ENCODE measurements around the gene SPAG17. TPM values are rescaled to one million over a fixed set of nuclear protein-coding genes. Genes with fewer than 3 reads are reported as not detected.

SPAG17 gene
- total RNA-seq, 1 experiment from 2014 or later = 0.52 TPM

DNA sequence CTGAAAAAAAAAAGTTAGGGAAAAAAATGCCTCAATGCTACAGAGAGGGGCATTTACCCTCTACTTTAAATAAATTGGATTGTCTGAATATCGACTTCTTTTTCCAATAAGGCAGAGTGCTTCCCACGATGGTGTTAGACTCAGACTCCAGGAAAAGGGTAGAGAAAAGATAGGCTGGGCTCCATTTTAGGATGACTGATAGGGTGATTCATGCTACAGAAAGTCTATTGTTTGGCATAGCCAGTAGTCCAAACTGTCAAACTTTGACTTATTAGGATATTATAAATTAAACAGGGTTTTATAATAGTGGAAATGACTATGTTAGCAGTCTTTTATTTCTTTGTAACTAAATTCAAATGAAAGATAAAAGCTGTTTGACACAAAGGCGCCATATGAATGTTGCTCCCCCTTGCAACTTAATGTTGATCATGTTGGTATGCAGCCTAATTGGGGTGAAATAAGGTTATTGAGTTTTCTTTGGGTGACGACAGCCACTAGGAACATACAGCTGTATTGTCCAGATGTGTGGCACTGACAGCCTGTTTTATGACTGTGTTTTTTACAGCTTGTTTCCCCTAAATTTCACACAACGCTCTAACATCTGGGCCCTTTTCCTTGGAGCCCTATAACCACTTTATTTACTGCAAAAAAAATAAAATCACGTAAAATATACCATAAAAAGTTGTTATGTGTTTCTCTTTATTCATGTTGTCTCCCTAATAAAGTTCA lies 69.3 kb downstream of the SPAG17 start:
- H3K36me3 Mint-ChIP-seq = no peaks in the 10 kb centered on the region
- no peak for ATAC-seq
- no peak overlapping the region for H3K4me3 Mint-ChIP-seq
- H3K27ac Mint-ChIP-seq = no peak overlapping the region
- H3K4me1 Mint-ChIP-seq = peaks cover 15% of the 10 kb centered on the region
- DNase-seq (ENCODE audit: low spot score) = no peak
- CTCF ChIA-PET = no interaction called here
- TF ChIP-seq NFATC4 (CRISPR knock-in tag; IDR thresholded peaks at IDR 0.05) (no peak), NFE2L1 (CRISPR knock-in tag; IDR thresholded peaks at IDR 0.05) (no peak), KAT7 (CRISPR knock-in tag; IDR thresholded peaks at IDR 0.05; ENCODE audit: borderline replicate concordance) (no peak), NFYB (CRISPR knock-in tag; conservative IDR thresholded peaks at IDR 0.05; ENCODE audit: low read depth) (no peak), ZBTB21 (CRISPR knock-in tag; IDR thresholded peaks at IDR 0.05; ENCODE audit: borderline replicate concordance) (no peak), ZNF232 (CRISPR knock-in tag; IDR thresholded peaks at IDR 0.05) (no peak), MYBL2 (CRISPR knock-in tag; IDR thresholded peaks at IDR 0.05) (no peak), NR3C1 (CRISPR knock-in tag; conservative IDR thresholded peaks at IDR 0.05; ENCODE audit: low read depth) (no peak), TEAD1 (CRISPR knock-in tag; IDR thresholded peaks at IDR 0.05) (no peak), GRHL2 (CRISPR knock-in tag; IDR thresholded peaks at IDR 0.05; ENCODE audit: insufficient replicate concordance, severe bottlenecking) (no peak), ZNF396 (CRISPR knock-in tag; IDR thresholded peaks at IDR 0.05; ENCODE audit: borderline replicate concordance) (no peak), ETV6 (CRISPR knock-in tag; IDR thresholded peaks at IDR 0.05) (no peak), ESRRA (CRISPR knock-in tag; IDR thresholded peaks at IDR 0.05; ENCODE audit: borderline replicate concordance) (no peak)
- TF ChIP-seq, protein P1, sequence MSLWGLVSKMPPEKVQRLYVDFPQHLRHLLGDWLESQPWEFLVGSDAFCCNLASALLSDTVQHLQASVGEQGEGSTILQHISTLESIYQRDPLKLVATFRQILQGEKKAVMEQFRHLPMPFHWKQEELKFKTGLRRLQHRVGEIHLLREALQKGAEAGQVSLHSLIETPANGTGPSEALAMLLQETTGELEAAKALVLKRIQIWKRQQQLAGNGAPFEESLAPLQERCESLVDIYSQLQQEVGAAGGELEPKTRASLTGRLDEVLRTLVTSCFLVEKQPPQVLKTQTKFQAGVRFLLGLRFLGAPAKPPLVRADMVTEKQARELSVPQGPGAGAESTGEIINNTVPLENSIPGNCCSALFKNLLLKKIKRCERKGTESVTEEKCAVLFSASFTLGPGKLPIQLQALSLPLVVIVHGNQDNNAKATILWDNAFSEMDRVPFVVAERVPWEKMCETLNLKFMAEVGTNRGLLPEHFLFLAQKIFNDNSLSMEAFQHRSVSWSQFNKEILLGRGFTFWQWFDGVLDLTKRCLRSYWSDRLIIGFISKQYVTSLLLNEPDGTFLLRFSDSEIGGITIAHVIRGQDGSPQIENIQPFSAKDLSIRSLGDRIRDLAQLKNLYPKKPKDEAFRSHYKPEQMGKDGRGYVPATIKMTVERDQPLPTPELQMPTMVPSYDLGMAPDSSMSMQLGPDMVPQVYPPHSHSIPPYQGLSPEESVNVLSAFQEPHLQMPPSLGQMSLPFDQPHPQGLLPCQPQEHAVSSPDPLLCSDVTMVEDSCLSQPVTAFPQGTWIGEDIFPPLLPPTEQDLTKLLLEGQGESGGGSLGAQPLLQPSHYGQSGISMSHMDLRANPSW (CRISPR knock-in tag; conservative IDR thresholded peaks at IDR 0.05; ENCODE audit: low read depth) = no peak
- TF ChIP-seq, protein P2, sequence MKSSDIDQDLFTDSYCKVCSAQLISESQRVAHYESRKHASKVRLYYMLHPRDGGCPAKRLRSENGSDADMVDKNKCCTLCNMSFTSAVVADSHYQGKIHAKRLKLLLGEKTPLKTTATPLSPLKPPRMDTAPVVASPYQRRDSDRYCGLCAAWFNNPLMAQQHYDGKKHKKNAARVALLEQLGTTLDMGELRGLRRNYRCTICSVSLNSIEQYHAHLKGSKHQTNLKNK (CRISPR knock-in tag; IDR thresholded peaks at IDR 0.05) = no peak
- TF ChIP-seq, protein P3, sequence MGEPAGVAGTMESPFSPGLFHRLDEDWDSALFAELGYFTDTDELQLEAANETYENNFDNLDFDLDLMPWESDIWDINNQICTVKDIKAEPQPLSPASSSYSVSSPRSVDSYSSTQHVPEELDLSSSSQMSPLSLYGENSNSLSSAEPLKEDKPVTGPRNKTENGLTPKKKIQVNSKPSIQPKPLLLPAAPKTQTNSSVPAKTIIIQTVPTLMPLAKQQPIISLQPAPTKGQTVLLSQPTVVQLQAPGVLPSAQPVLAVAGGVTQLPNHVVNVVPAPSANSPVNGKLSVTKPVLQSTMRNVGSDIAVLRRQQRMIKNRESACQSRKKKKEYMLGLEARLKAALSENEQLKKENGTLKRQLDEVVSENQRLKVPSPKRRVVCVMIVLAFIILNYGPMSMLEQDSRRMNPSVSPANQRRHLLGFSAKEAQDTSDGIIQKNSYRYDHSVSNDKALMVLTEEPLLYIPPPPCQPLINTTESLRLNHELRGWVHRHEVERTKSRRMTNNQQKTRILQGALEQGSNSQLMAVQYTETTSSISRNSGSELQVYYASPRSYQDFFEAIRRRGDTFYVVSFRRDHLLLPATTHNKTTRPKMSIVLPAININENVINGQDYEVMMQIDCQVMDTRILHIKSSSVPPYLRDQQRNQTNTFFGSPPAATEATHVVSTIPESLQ (CRISPR knock-in tag; IDR thresholded peaks at IDR 0.05) = no peak
- TF ChIP-seq, protein P4, sequence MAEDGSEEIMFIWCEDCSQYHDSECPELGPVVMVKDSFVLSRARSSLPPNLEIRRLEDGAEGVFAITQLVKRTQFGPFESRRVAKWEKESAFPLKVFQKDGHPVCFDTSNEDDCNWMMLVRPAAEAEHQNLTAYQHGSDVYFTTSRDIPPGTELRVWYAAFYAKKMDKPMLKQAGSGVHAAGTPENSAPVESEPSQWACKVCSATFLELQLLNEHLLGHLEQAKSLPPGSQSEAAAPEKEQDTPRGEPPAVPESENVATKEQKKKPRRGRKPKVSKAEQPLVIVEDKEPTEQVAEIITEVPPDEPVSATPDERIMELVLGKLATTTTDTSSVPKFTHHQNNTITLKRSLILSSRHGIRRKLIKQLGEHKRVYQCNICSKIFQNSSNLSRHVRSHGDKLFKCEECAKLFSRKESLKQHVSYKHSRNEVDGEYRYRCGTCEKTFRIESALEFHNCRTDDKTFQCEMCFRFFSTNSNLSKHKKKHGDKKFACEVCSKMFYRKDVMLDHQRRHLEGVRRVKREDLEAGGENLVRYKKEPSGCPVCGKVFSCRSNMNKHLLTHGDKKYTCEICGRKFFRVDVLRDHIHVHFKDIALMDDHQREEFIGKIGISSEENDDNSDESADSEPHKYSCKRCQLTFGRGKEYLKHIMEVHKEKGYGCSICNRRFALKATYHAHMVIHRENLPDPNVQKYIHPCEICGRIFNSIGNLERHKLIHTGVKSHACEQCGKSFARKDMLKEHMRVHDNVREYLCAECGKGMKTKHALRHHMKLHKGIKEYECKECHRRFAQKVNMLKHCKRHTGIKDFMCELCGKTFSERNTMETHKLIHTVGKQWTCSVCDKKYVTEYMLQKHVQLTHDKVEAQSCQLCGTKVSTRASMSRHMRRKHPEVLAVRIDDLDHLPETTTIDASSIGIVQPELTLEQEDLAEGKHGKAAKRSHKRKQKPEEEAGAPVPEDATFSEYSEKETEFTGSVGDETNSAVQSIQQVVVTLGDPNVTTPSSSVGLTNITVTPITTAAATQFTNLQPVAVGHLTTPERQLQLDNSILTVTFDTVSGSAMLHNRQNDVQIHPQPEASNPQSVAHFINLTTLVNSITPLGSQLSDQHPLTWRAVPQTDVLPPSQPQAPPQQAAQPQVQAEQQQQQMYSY (CRISPR knock-in tag; IDR thresholded peaks at IDR 0.05) = no peak
- TF ChIP-seq, protein P5, sequence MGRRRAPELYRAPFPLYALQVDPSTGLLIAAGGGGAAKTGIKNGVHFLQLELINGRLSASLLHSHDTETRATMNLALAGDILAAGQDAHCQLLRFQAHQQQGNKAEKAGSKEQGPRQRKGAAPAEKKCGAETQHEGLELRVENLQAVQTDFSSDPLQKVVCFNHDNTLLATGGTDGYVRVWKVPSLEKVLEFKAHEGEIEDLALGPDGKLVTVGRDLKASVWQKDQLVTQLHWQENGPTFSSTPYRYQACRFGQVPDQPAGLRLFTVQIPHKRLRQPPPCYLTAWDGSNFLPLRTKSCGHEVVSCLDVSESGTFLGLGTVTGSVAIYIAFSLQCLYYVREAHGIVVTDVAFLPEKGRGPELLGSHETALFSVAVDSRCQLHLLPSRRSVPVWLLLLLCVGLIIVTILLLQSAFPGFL (CRISPR knock-in tag; IDR thresholded peaks at IDR 0.05; ENCODE audit: borderline replicate concordance) = no peak
- TF ChIP-seq, protein P6, sequence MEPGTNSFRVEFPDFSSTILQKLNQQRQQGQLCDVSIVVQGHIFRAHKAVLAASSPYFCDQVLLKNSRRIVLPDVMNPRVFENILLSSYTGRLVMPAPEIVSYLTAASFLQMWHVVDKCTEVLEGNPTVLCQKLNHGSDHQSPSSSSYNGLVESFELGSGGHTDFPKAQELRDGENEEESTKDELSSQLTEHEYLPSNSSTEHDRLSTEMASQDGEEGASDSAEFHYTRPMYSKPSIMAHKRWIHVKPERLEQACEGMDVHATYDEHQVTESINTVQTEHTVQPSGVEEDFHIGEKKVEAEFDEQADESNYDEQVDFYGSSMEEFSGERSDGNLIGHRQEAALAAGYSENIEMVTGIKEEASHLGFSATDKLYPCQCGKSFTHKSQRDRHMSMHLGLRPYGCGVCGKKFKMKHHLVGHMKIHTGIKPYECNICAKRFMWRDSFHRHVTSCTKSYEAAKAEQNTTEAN (CRISPR knock-in tag; IDR thresholded peaks at IDR 0.05) = no peak
- TF ChIP-seq, protein P7, sequence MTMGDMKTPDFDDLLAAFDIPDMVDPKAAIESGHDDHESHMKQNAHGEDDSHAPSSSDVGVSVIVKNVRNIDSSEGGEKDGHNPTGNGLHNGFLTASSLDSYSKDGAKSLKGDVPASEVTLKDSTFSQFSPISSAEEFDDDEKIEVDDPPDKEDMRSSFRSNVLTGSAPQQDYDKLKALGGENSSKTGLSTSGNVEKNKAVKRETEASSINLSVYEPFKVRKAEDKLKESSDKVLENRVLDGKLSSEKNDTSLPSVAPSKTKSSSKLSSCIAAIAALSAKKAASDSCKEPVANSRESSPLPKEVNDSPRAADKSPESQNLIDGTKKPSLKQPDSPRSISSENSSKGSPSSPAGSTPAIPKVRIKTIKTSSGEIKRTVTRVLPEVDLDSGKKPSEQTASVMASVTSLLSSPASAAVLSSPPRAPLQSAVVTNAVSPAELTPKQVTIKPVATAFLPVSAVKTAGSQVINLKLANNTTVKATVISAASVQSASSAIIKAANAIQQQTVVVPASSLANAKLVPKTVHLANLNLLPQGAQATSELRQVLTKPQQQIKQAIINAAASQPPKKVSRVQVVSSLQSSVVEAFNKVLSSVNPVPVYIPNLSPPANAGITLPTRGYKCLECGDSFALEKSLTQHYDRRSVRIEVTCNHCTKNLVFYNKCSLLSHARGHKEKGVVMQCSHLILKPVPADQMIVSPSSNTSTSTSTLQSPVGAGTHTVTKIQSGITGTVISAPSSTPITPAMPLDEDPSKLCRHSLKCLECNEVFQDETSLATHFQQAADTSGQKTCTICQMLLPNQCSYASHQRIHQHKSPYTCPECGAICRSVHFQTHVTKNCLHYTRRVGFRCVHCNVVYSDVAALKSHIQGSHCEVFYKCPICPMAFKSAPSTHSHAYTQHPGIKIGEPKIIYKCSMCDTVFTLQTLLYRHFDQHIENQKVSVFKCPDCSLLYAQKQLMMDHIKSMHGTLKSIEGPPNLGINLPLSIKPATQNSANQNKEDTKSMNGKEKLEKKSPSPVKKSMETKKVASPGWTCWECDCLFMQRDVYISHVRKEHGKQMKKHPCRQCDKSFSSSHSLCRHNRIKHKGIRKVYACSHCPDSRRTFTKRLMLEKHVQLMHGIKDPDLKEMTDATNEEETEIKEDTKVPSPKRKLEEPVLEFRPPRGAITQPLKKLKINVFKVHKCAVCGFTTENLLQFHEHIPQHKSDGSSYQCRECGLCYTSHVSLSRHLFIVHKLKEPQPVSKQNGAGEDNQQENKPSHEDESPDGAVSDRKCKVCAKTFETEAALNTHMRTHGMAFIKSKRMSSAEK (CRISPR knock-in tag; IDR thresholded peaks at IDR 0.05; ENCODE audit: borderline replicate concordance) = no peak
- POLR2A ChIA-PET = no interaction called here
- H3K9me3 Mint-ChIP-seq = no peaks in the 10 kb centered on the region
- H3K27me3 Mint-ChIP-seq (ENCODE audit: low read depth) = no peaks in the 10 kb centered on the region; the same call in none of the 2 replicates

Measured in WTC11 (cell line).